ENCODE results near the gene FLYWCH2.

Gene FLYWCH2

GRCh38 chr16:2946649-2947048, 63.6 kb downstream of the FLYWCH2 start:
- no peak for DNase-seq (ENCODE audit: extremely low spot score)
- POLR2A ChIA-PET, result no interaction called here
- no peak for TF ChIP-seq NFRKB (IDR thresholded peaks at IDR 0.05)
- no peak for TF ChIP-seq TARDBP (IDR thresholded peaks at IDR 0.05)
- no peak for TF ChIP-seq PKNOX1 (IDR thresholded peaks at IDR 0.05)
- no peak for TF ChIP-seq SP1 (IDR thresholded peaks at IDR 0.05)
- TF ChIP-seq HDGF (IDR thresholded peaks at IDR 0.05; ENCODE audit: borderline replicate concordance), result no peak
- no peak for TF ChIP-seq BHLHE40 (IDR thresholded peaks at IDR 0.05; ENCODE audit: borderline replicate concordance)
- no peak for TF ChIP-seq FOXA1 (IDR thresholded peaks at IDR 0.05)
- no peak for TF ChIP-seq ARNT (IDR thresholded peaks at IDR 0.05)
- no peak for TF ChIP-seq CTBP1 (IDR thresholded peaks at IDR 0.05; ENCODE audit: borderline replicate concordance)
- no peak for TF ChIP-seq FOXM1 (IDR thresholded peaks at IDR 0.05; ENCODE audit: borderline replicate concordance)
- TF ChIP-seq FOXK2 (IDR thresholded peaks at IDR 0.05), result no peak
- TF ChIP-seq ELF4 (IDR thresholded peaks at IDR 0.05), result no peak
- CTCF ChIA-PET, result no interaction called here

Measured in HEK293T (cell line).